Measurements from ENCODE around the gene KY.

The KY gene

DNA sequence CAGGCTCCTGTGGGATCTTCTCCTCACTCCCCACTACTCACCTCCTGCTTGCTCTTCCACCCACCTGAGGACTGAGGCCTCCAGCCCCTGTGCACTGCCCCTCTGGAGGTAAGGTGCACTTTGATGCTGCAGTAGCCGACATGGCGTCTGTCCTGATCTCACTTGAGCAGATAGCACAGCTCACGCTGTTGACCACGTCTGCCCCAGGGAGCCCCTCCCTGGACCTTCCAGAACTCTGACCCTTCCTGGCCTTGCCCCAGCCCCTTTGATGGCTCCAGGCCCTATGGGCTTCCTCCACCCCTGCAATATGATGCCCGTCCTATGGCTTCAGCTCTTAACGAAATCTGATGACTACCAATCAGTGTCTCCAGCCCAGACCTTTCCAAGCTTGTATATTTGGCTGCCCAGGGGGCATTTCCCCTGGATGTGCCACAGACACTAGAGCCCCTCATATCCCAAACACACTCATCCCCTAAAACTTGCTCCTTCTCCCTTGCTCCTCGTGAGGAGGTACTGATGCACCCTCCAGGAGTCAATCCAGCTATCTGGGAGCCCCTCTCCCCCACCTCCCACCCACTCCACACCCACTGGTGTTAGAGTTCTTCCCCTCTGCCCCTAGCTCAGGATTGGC, 27.1 kb downstream of the KY start:
- H3K4me3 ChIP-seq (ENCODE audit: low read length) = no peak overlapping the region
- no peak for DNase-seq (ENCODE audit: low read depth, low spot score)

GRCh38 chr3:134622806-134623365, 27.9 kb downstream of the KY start:
- H3K4me3 ChIP-seq (ENCODE audit: low read length) = no peak overlapping the region
- DNase-seq (ENCODE audit: low read depth, low spot score) = no peak

- no peak overlapping the region for H3K4me3 ChIP-seq (ENCODE audit: low read length)
- DNase-seq (ENCODE audit: low read depth, low spot score) = no peak
Measured at GRCh38 chr3:134621854-134622253, 29.0 kb downstream of the KY start.

DNA sequence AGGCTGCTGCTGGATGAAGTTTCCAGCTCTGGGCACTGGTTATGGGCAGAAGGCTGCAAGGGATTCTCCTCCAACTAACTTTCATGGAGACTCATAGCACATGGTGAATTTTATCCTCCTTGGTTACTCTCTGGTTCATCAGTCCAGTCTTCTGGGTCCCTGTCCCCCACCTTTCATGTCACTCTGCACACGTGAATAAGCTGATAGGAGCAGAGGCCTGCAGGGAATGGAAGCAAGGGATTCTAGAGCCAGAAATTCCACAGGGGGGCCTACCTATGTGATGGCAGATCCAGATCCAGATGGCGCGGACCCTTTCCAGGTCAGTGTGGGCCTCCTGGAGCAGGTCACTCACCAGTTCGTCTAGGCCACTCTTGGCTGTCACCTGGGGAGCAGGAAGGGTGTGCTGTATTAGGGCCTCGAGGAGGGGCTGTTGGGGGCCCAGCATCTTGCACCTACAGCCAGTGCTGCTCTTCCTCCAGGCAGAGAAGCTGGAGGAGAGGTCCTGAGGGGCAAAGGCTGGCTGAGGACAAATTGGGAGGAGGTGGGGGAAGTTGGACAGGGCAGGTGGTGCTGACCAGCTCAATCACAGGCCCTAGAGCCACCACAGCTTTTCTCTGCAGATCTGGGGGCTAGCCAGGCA, 30.2 kb downstream of the KY start:
- no peak overlapping the region for H3K4me3 ChIP-seq (ENCODE audit: low read length)
- no peak for DNase-seq (ENCODE audit: low read depth, low spot score)

- DNase-seq (ENCODE audit: low read depth, low spot score) = no peak
- H3K4me3 ChIP-seq (ENCODE audit: low read length) = no peak overlapping the region
Measured at GRCh38 chr3:134619884-134620445, 30.9 kb downstream of the KY start.

DNA sequence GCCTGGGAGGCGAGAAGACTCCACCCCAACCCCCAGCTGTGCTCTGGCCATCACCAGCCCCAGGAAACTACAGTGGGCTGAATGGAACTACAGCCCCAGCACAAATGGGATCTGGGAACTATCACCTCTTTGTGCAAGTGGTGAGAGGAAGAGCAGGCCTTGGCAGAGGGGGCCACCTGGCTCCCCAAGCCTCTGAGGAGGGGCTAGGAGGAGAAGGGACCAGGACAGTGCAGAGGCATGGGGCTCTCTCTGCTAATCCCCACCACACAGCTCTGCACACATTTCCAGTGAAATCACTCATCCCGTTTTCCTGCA, 31.6 kb downstream of the KY start:
- DNase-seq (ENCODE audit: low read depth, low spot score) = no peak
- H3K4me3 ChIP-seq (ENCODE audit: low read length) = no peak overlapping the region

DNA sequence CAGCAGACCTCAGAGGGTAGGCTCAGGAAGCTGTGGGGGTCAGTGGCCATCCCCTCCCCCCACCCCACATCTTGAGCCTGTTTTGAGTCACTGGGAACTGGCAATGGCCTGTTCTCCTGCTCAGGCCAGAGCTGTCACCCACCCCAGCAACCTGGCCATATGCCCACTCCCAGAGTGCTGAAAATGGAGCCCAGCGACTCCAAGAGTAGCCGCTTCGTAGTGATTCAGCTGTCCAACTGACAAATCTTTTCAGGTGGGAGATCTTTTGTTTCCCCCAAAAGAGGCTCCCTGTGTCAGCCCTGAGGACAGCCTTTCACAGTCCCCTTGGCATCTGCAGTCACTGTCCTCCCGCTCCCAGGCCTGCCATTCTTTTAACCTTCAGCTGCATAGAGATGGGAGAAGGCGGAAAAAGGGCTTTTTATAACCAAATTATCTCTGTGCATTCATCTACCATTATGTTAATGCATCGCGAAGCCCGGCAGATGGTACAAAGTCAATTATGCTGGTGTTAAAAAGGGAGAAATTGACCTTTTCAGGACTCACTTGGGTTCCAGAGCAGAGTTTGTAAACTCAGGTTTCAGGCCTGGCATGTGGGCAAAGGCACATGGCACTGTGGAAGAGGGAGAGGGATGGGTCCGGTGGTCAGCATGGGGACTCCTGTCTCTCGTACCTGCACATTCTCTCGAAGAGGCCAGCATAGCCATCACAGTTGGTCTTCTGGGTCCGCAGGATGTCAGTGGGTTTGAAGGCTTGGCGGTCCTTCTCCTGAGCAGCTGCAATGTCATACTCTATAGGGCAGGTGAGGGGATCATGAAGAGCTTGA, 32.1 kb downstream of the KY start:
- no peak overlapping the region for H3K4me3 ChIP-seq (ENCODE audit: low read length)
- DNase-seq (ENCODE audit: low read depth, low spot score) = no peak

- H3K4me3 ChIP-seq (ENCODE audit: low read length) = no peak overlapping the region
- DNase-seq (ENCODE audit: low read depth, low spot score) = no peak
Measured at GRCh38 chr3:134617608-134618477, 33.0 kb downstream of the KY start.

DNA sequence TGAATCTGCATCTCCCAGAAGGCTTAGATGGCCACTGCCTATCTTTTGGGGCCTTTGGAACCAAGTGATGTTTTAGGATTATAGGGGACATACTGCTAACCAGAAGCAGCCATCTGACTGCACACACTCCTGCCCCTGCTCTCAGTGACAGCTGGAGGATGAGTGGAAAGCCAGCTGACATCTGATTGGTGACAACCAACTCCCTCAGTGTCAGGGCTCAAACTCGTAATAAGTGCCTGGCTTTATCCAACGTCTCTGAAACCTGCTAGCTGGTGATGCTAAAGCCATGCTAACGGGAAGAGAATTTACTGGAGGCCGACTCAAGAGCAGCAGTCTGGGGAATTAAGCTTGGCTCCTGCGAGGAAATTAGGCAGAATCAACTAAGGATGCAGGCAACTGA, 35.1 kb downstream of the KY start:
- no peak overlapping the region for H3K4me3 ChIP-seq (ENCODE audit: low read length)
- DNase-seq (ENCODE audit: low read depth, low spot score) = no peak

- H3K4me3 ChIP-seq (ENCODE audit: low read length) = no peak overlapping the region
- no peak for DNase-seq (ENCODE audit: low read depth, low spot score)
Measured at GRCh38 chr3:134614955-134615354, 35.9 kb downstream of the KY start.

- no peak overlapping the region for H3K4me3 ChIP-seq (ENCODE audit: low read length)
- no peak for DNase-seq (ENCODE audit: low read depth, low spot score)
Measured at GRCh38 chr3:134613006-134613520, 37.8 kb downstream of the KY start.

DNA sequence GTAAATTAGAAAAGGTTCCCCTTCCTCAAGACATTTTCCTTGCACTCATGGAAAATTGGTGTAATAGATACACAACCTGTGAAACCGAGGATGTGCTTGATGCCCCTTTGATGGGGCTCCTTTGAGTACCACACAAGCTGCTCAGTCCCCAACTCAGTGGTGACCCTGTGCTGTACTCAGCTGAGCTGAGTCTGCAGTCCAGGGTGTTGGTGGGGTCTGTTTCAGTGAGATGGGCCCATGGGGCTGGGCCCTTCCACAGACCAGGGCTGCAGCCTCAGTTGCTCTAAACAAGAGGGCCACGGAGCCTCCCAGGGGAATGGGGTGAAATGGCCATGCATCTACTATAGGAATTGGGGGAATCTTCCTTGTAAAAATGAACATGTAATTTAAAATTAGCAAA, 39.3 kb downstream of the KY start:
- DNase-seq (ENCODE audit: low read depth, low spot score) = no peak
- no peak overlapping the region for H3K4me3 ChIP-seq (ENCODE audit: low read length)

- H3K4me3 ChIP-seq (ENCODE audit: low read length) = no peak overlapping the region
- no peak for DNase-seq (ENCODE audit: low read depth, low spot score)
Measured at GRCh38 chr3:134610432-134611385, 40.1 kb downstream of the KY start.

- DNase-seq (ENCODE audit: low read depth, low spot score) = no peak
- H3K4me3 ChIP-seq (ENCODE audit: low read length) = no peak overlapping the region
Measured at GRCh38 chr3:134609821-134610431, 40.9 kb downstream of the KY start.

GRCh38 chr3:134608771-134609435, 41.9 kb downstream of the KY start:
- no peak for DNase-seq (ENCODE audit: low read depth, low spot score)
- H3K4me3 ChIP-seq (ENCODE audit: low read length) = no peak overlapping the region

GRCh38 chr3:134608023-134608770, 42.6 kb downstream of the KY start:
- no peak for DNase-seq (ENCODE audit: low read depth, low spot score)
- H3K4me3 ChIP-seq (ENCODE audit: low read length) = no peak overlapping the region
